ENCODE measurements around the gene LYPD6.

The LYPD6 gene

GRCh38 chr2:149409506-149409905 is 79.1 kb downstream of the LYPD6 start:
- no peak for DNase-seq (ENCODE audit: low spot score)

DNA sequence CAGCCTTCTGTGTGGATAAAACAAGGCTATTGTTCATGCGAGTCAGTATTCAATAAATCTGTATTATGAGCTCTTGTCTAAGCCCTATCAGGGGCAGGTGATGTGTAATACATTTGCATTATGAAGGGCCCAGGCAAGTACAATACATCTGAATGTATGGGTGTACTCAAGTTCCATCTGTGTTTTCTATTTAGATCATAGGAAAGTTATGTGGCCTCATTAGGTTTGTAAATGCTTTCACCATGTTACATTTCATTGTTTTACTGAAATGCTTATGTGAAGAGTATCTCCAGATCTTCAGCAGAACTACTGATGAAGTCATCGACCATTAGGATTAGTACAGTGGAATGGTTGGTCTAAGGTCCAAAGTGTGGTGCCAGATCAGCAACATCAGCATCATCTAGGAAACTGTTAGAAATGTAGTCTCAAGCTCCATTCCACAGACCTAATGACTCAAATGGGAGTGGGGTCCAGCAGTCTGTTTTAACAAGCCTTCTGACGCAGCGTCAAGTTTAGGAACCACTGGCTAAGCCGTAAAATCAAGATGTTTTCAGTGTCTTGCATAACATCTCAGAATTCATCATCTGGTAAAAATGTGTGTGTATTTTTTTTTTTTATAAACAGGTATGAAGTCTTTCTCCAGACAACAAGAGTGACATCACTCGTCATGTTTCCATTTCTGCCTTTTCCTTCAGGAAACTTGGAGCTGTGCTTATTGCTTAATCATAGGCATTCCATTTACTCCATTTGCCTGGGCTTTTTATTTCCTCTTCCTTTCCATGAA is 80.5 kb downstream of the LYPD6 start:
- DNase-seq (ENCODE audit: low spot score) = peak; percentile 43

- DNase-seq (ENCODE audit: low spot score) = no peak
Measured at GRCh38 chr2:149413487-149413886, 83.1 kb downstream of the LYPD6 start.

GRCh38 chr2:149415086-149415485 is 84.7 kb downstream of the LYPD6 start:
- DNase-seq (ENCODE audit: low spot score) = no peak

DNA sequence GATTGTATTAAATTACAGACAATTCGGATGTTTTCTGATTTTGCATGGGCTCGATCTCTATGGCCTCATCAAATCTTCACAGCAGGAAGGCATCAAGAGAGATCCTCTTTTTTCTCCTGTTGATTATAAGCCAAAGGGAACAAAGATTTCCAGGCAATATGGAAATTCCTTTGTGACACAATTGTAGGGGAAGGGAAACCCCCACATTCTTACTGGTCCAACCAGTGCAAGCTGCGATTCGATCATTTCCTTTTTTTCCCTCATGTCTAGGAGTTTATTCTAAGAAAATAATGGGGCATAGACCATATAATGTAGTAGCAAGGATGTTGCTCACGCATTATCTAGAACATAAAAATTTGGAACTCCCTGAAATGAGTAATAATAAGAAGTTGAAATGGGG is 87.7 kb downstream of the LYPD6 start:
- DNase-seq (ENCODE audit: low spot score) = no peak

GRCh38 chr2:149420053-149420963 is 89.9 kb downstream of the LYPD6 start:
- no peak for DNase-seq (ENCODE audit: low spot score)

GRCh38 chr2:149421791-149422190 is 91.4 kb downstream of the LYPD6 start:
- DNase-seq (ENCODE audit: low spot score) = no peak

DNA sequence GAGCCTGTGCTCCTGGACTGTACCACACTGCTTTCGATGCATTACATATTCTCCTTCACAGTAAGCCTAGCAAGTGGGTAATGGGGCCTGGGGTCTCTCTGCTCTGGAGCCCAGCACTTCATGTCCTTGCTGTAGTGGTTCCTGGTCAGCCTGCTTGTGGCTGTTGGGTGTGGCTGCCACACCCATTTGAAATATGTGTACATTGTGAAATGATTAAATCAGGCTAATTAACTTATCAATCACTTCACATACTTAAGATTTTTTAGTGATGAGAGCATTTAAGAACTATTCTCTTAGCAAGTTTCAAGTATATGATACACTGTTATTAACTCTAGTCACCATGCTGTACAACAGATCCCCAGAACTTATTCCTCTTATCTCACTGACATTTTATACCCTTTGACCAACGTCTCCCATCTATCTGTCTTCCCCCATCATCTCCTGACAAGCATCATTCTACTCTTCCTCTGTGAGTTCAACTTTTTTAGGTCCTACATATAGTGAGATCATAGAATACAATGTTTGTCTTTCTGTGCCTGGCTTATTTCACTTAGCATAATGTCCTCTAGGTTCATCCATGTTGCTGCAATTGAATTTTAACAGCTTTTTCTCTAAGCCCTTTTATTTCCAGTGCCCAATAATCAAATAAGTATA is 92.1 kb downstream of the LYPD6 start:
- peak; percentile 55 for DNase-seq (ENCODE audit: low spot score)

GRCh38 chr2:149422991-149423338 is 92.6 kb downstream of the LYPD6 start:
- DNase-seq (ENCODE audit: low spot score) = no peak

- DNase-seq (ENCODE audit: low spot score) = no peak
Measured at GRCh38 chr2:149423630-149424029, 93.2 kb downstream of the LYPD6 start.

DNA sequence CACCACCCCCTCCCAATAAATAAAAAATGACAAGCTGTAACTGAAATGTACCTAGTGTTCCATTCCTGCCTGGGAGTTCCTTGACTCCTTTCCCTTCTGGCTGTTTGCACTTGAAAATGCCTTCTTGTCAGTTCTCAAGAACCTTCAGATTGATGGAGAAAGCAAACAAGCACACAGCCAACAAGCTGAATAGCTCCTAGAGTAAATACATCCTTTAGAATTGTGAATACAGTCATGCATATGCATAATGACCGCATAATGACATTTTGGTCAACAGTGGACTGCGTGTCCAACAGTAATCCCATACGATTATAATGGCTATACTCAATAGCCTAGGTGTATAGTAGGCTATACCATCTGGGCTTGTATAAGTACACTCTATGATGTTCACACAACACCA is 97.0 kb downstream of the LYPD6 start:
- DNase-seq (ENCODE audit: low spot score) = no peak

DNA sequence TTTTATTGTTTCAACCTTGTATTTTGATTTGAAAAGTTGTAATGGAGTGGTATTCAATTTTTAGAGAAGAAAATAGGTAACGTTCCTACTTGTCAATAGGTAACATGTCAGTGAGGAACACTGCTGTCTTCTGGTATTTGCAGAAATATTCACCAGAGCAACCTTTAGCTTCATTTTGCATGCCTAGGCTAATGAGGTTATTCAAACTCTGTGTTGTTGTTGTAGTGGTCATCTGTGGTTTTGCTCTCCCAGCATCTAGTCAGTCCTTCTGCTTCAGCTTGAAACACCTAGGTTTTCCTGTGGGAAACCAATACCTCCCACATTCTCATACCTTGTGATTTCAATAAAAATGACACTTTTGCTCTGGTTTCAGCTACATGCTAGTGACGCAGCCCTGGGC is 98.4 kb downstream of the LYPD6 start:
- DNase-seq (ENCODE audit: low spot score) = no peak

- peak; percentile 13 for DNase-seq (ENCODE audit: low spot score)
Measured at GRCh38 chr2:149430743-149431736, 100.7 kb downstream of the LYPD6 start.

DNA sequence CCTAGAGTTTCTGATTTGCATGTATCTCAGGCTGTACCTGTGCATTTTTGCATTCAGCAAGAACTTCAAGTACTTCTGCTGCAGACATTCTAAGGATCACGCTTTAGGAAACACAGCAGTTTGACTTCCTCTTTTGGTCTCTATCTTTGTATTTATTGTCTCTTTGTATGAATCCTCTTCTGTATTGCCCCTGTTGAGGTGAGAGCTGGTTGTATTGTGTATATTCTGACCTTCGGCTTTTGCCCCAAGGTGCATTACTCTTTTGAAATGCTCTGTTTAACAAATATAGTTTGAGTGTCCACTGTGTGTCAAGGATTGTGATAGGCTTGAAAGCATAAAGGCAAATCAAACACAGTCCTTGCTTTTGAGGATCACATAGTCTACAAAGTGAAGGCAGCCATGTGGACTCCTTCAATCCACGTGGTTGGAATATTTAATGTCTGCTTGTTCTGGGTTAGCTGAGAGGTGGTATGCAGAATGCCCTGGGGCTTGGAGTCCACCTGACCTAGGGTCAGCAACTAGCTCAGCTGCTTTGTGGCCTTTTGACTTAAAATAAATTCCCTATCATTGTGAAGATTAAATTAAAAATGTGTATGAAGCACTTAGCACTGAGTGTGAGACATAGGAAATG is 108.1 kb downstream of the LYPD6 start:
- DNase-seq (ENCODE audit: low spot score) = no peak

DNA sequence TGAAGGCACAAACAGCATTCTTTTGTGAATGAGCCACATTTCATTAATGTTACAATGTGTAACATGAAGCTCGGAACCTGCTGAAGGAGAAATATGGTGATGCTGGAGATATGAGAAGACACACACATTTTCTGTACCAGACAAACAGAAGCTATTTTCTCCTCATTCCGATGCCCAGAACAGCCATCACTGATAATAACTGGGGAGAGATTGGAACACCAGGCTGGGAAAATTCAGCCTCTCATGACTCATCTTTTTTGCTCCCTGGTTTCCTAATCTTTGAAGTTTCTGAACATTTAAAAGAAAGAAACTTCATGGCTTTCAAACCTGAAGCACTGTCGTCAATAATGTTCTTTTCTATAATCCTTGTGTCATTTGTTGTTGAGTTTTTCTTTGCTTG is 110.9 kb downstream of the LYPD6 start:
- DNase-seq (ENCODE audit: low spot score) = peak; percentile 6

DNA sequence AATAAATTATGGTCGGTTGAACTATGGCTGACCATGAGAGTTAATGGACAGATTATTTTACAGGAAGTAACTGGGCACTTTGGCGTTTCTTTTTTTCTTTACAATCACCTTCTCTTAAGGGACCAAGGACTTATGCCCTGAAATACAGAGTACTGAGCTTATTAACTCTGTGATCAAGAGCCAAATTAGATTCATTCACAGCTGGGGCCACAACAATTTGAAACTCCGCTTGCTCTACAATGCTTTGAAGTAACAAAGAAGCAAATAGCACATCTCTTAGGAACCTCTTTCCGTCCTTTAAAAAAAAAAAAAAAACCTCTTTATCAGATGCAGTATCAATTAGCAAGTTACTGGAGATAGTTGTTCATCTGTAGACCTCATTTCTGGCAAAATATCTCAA is 112.0 kb downstream of the LYPD6 start:
- DNase-seq (ENCODE audit: low spot score) = no peak

DNA sequence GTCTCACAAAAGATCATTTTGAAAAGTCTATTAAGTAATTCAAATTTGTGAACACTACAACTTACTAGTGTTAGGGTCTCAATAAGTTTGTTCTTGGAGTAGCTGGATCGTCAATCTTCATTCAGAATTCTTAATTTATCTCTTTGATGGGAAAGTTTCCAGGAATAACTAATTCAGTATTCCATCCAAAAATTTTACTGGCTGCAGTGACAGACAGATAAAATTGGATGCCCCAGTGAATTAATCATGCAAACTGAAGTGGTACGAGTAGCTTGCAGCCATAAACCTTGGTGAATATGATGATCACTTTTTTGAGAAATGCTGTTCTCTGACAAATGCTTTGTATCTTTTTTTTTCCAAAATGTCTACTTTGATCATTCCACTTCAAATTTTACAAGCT is 112.8 kb downstream of the LYPD6 start:
- DNase-seq (ENCODE audit: low spot score) = no peak

DNA sequence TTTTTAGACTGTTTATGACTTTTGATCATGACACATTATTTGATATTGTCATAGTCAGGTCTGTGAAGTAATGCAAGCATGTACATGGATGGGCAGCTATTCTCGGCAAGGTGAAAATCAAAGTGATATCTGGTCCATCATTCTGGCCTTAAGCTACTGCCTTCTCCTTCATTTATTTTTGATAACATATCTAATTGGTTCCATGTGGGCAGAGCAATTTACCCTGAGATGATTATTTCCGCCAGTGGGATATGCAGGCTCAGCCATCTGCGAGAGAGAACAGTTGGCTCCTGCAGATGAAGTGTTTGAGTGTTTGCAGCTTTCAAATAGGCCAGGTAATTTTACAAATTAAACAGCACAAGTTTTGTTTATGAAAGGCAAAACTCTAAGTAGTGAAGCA is 116.4 kb downstream of the LYPD6 start:
- DNase-seq (ENCODE audit: low spot score) = no peak

- no peak for DNase-seq (ENCODE audit: low spot score)
Measured at GRCh38 chr2:149448315-149448714, 117.9 kb downstream of the LYPD6 start.

GRCh38 chr2:149449017-149449416 is 118.6 kb downstream of the LYPD6 start:
- DNase-seq (ENCODE audit: low spot score) = no peak

Data from GM03348 (cell line).